Measurements from ENCODE around the gene POU4F2.

Gene POU4F2, protein sequence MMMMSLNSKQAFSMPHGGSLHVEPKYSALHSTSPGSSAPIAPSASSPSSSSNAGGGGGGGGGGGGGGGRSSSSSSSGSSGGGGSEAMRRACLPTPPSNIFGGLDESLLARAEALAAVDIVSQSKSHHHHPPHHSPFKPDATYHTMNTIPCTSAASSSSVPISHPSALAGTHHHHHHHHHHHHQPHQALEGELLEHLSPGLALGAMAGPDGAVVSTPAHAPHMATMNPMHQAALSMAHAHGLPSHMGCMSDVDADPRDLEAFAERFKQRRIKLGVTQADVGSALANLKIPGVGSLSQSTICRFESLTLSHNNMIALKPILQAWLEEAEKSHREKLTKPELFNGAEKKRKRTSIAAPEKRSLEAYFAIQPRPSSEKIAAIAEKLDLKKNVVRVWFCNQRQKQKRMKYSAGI

DNA sequence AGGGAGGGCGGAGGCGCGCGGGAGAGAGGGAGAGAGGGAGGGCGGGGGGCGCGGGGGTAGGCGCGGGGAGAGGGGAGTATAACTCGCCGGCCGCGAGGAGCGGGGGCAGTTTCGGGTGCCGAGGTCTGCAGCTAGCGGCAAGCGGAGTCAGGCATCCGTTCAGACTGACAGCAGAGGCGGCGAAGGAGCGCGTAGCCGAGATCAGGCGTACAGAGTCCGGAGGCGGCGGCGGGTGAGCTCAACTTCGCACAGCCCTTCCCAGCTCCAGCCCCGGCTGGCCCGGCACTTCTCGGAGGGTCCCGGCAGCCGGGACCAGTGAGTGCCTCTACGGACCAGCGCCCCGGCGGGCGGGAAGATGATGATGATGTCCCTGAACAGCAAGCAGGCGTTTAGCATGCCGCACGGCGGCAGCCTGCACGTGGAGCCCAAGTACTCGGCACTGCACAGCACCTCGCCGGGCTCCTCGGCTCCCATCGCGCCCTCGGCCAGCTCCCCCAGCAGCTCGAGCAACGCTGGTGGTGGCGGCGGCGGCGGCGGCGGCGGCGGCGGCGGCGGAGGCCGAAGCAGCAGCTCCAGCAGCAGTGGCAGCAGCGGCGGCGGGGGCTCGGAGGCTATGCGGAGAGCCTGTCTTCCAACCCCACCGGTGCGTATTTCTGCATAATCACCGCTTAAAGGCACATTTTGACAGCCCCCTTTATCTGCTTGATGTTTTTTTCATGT, at the start of gene POU4F2:
Gene POU4F2 (plus strand): TSS at position 108 of the 720 bp plus-strand sequence. CDS start 248 bp downstream, at position 356.
- no peak for DNase-seq (ENCODE audit: low spot score)

DNA sequence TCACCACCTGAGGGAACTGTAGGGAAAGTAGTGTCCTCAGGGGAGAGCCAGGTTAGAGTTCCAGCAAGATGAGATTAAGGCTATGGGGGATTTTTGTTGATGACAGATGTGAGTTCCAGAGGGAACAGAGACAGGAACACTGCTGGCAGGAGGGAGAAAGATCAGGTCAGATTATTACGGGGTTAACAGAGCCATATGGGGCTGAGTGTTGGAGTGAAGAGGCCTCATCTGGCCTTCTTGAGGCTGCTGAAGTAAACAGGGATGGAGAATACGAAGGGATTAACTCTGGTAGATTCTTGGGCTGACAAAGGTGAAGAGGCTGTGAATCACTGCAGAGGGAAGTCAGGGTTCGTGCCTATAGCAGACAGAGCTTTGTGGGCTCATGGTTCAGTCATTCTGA, 47.9 kb upstream of the POU4F2 start:
- DNase-seq (ENCODE audit: low spot score), result no peak

DNA sequence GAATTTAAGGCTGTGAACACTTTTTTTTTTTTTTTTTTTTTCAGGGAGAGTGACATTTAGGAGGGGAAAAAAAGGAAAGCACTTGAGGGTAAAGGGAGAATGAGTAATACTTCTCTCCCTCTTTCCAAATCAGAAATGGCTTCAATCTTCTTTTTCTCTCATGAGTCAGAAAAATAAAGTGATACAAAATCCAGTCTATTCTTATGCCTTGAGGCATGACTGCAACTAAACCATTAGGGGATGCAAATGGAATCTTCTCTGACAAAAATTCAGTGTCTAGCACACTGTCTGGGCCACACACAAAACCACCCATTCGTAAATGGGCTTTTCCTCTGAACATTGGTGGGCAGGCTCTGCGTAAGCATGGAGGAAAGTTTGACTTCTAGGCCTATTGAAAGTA, 46.7 kb upstream of the POU4F2 start:
- no peak for DNase-seq (ENCODE audit: low spot score)

DNA sequence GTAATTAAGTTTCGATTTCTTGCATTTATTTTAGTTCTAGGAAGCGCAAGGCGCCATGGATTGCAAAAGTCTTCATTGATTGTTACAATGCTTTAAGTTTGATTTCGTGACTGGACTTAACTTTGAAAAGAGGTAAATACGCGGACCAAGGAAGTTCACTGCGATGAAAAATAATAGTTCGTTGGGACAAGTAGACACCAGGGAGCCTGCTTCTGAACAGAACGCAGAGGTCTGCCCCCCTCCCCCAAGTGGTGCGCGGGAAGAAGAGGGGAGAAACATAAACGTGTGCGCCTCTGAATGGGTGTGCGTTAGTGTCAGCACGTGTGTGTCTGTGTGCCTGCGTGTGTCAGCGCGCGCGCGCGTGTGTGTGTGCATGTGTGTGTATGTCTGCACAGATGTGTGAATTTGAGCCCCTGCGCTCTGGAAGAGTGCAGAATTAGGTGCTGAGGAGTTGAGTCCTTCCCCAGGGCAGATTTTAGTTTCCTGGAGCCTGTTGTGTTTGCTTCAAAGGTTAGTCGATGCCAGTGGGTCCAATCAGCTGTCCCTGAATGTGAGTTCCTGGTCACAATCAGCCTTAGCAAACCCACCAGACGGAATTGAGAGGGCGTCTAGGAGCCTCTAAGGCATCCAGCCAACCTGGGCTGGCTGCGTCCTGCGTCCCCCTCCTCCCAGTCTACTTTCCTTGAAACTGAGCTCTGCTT, 5.8 kb upstream of the POU4F2 start:
- DNase-seq (ENCODE audit: low spot score), result no peak

DNA sequence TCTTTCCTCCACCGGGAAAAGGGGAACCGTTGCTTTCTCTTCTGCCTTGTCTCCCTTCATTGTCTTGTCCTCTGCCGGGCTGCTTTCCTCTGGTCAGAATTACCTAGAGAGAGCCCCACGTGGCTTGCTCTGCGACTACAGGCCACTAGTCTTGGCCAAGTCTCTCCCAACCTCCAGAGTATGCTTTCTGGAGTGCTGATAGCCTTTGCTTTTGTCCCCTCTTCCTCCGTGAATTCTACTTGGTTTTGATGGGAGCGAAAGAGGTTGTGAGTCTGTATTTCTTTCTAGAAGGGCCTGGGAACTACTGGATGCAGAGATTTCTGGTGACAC, 5.3 kb upstream of the POU4F2 start:
- no peak for DNase-seq (ENCODE audit: low spot score)

DNA sequence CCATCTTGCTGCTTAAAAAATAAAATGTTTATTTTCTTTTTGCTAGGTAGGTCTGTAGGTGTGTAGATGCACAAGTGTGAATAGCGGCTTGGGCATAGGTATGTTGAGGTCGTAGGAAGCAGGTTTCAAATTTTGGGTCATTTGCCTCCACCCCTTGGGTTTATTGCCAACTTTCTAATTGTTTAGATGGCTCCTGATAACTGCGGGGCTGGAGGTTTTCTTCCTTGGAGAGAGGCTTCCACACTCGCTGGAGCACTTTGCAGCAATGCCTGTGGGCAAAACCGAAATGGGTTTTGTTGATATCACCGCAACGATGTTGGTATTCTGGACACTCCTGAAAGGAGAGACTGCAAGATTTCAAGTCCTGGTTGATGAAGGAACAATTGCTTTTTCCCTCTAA, 3.9 kb upstream of the POU4F2 start:
- DNase-seq (ENCODE audit: low spot score), result no peak

DNA sequence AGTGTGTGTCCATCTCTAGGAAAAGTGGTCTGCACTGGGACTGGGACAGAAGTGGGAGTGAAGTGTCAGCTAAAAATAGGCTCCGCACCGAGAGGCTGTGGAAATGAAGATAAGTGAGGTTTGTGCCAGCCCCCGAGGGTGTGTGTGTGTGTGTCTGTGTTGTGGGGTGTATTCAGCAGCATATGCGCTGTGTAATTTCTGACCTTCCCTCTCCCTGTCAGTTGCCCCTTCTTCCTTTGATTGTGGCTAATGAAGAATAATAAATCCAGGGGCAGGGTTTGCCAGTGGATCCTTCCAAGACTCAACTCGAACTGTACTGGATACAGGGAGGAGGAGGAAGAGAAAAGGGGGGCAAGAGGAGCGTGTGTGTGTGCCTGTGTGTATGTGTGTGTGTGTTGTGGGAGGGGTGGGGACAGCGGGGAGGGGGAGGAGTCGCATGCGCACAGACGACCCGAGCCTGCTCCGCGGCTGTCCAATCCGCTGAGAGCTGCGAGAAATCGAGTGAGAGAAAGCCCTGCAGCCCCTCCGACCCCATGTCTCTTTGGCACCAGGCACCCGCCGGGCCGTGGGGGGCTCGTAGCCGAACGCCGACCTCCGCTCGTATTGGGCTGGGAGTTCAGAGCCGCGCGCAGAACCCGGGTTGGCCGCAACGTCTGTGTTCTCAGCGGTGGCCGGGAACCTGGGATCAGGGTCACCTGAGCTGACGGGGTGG, 916 bp upstream of the POU4F2 start:
- no peak for DNase-seq (ENCODE audit: low spot score)

DNA sequence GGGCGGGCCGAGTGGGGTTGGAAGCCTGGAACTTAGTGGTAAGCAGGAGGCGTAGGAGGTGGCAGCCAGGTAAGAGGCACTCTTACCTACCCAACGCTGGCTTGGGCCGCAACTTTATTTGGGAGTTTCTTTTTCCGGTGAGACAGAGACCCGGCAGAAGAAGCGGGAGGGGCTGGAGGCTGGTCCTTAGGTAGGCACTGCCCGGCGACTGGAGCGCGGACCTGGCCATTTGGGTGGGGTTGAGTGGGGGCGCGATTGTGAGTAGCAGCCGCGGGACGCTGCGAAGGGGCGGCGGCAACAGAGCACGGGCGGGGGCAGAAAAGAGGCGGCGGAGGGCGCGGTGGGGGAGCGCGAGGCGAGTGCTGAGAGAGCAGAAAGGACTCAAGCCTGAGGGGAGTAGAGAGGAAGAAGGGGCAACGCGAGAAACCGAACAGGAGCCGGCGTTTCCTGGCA, 334 bp upstream of the POU4F2 start:
- no peak for DNase-seq (ENCODE audit: low spot score)

DNA sequence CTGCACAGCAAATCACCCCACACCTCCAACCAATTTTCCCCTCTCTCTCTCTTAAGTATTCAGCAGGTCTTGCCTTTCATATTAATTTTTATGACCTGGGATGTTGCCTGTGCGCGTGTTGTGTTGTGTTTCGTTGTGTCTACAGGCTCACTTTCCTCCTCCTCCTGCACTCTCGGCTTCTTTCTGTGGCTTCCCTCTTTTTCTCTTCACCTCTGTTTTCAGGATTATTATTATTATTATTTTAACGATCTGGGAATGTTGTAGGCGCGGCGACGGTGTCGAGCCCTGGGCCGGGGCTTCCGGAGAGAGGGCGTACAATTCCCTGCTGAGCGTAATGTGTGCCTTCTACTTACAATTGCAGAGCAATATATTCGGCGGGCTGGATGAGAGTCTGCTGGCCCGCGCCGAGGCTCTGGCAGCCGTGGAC, 826 bp downstream of the POU4F2 start:
- DNase-seq (ENCODE audit: low spot score), result no peak

DNA sequence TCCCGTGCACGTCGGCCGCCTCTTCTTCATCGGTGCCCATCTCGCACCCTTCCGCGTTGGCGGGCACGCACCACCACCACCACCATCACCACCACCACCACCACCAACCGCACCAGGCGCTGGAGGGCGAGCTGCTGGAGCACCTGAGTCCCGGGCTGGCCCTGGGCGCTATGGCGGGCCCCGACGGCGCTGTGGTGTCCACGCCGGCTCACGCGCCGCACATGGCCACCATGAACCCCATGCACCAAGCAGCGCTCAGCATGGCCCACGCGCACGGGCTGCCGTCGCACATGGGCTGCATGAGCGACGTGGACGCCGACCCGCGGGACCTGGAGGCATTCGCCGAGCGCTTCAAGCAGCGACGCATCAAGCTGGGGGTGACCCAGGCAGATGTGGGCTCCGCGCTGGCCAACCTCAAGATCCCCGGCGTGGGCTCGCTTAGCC, 1.4 kb downstream of the POU4F2 start:
- DNase-seq (ENCODE audit: low spot score), result no peak

DNA sequence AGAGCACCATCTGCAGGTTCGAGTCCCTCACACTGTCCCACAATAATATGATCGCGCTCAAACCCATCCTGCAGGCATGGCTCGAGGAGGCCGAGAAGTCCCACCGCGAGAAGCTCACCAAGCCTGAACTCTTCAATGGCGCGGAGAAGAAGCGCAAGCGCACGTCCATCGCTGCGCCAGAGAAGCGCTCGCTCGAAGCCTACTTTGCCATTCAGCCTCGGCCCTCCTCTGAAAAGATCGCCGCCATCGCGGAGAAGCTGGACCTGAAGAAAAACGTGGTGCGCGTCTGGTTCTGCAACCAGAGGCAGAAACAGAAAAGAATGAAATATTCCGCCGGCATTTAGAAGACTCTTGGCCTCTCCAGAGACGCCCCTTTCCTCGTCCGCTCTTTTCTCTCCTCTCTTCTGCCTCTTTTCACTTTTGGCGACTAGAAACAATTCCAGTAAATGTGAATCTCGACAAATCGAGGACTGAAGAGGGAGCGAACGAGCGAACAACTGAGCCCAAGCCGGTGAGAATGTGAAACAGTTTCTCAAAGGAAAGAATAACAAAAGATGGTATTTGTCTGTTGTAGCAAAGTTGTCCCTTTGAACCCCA, 1.9 kb downstream of the POU4F2 start:
- no peak for DNase-seq (ENCODE audit: low spot score)

DNA sequence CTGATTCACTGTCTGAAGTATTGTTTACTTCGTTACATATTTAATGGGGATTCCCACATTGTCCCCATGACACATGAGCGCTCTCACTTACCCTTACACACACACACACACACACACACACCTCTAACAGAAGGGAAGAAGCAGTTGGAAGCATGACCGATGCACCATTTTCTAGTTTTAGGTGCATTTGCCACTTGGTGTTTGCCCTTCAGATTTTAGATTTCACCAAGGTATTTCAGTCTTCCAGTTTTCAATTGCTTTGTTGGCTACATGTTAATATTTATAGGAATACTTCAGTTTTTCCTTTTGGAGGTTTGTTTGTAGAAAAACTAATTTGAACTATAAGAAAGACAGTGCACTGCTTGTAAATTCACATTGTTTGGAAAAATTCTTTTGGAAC, 3.1 kb downstream of the POU4F2 start:
- no peak for DNase-seq (ENCODE audit: low spot score)

DNA sequence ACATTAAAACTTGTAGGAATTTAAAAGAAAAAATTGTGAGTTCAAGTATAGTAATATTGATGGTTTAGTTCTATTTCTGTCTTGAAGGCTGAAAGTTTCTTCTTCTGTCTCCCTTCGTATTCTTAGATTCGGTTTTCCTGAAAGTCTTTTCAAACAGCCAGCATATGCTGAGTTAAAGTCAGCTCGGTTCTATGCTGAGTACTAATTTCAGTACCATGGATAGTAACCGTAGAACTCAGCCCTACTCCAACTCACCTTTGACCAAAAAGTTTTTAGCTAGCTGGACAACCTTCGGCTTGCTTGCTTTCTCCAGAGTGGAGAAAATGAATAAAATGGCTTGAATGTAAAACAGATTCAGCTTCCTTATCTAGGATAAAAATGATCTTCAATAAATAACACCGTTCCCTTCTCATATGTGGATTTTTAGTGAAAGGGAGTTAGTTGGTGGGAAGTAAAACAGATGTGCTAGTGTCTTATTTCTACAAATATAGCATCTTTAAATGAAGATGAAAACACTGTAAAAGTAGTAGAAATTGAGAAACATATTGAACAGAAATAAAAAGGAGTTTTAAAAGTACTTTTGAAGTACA, 5.2 kb downstream of the POU4F2 start:
- no peak for DNase-seq (ENCODE audit: low spot score)

DNA sequence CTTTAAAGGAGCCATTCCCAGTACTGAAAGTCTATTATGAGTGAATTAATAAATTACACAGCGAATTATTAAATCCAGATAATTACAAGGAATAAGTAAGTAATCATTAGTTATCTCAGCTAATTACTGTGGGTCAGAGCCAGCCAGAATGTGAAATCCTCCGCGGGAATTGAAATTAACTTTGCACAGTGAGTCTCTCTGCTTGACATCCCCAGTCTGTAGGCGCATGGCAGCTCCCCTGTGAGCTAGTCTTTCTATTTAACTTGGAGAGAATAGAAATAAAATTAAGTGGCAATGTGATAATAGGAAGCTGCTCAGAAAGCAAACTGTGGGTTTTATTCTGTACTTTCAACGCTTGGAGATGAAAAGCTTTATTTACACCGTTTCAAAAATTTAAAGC, 7.2 kb downstream of the POU4F2 start:
- no peak for DNase-seq (ENCODE audit: low spot score)

DNA sequence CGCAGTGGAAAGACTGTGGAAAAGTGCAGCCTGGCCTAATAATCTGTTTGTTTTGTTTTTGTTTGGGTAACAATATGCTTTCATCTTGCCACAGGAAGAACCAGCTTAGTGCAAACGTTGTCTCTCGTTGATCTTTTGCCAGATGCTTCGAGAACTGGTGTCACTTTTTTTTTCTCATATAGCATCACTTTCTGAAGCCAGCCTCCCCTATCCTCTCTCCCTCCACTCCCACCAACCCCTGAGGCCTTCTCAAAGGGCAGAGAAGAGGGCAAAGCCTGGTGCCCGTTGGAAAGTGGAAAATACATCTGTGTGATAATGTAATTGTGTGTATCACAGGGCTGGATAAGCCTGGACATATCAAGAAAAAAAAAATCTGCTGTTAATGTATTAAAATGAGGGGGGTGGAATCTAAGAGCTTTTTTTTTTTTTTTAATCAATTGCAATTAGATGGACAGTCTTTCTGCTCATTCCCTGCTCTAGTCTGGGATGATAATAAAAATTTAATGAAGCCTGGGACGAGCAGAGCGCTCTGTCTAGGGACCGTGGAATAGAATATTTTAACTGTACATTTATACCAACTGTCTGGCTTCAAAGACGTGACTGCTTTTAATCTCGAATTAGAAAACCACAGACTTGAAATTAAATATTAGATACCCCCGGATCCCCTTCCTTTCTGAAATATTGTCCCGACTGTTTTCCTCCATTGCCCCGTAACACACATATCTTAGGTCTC, 8.1 kb downstream of the POU4F2 start:
- DNase-seq (ENCODE audit: low spot score), result no peak

DNA sequence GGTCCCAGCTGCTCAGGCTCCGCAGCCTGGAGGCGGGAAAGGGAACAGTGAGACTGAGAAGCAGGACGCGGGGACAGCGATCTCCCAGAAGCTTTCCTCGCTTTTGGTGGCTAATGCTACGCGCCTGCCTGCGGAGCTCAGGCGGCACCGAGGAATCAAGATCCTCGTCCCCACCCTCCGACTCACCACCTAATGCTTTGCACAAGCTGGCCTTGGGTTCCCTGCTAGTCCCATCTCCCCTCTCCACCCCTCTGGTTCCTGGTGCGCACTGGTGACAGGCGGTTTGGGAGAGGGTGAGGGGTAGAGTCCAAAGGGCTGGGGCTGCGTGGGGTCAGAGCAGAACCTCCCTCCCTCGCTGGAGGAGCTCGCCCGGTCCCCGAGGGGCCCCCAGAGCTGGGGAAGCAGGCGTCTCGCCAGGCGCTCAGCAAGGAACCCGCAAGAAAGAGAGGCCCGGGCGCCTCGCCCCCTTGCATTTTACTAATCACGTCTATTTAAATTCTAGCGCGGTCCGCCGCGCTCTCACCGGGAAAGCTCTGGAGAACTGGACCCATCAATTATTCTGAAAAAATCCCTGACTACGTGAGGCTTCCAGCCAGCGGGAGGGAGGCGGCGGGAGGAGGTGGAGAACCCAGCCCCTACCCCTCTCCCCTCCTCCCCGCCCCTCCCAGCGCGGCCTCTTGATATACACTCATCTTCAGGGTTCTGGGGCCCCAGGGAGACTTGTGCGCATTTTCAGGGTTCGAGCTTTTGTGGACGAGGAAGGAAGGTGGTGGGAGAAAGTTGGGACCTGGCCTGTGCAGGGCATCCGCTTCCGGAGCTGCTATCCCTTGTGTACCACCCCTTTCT, 9.1 kb downstream of the POU4F2 start:
- DNase-seq (ENCODE audit: low spot score), result no peak

DNA sequence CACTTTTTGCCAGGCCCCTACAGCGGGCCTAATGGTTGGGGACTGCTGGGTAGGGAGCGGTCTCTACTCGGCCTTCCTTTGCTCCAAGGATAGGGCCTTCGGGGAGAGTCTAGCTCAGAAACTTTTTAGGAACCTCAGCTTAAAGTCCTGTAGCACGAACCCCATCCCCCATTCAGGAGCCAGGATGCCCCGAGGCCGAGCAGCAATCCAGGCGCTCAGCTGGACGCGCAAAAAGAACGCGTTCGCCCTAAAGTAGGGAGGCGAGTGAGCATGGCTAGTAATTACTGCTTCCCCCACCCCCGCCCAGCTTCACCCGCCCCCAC, 9.7 kb downstream of the POU4F2 start:
- no peak for DNase-seq (ENCODE audit: low spot score)

DNA sequence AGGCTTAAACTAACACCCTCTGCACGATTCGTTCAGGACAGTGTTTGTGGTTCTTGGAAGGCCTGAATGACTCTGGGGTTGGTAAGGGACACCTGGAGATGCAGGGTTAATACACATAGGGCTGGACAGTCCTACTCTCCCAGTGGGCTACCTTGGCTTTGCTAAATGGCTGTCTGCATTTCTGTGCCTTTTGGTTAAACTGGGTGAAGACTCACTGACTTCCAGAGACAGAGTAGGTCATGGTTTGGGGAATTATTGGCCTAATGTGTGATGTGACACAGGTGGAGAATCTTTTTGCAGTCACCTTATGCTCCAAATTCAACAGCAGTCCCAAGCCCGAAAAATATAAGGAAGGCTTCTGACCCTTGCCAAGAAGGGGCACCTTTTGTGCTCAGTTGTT, 10.5 kb downstream of the POU4F2 start:
- no peak for DNase-seq (ENCODE audit: low spot score)

DNA sequence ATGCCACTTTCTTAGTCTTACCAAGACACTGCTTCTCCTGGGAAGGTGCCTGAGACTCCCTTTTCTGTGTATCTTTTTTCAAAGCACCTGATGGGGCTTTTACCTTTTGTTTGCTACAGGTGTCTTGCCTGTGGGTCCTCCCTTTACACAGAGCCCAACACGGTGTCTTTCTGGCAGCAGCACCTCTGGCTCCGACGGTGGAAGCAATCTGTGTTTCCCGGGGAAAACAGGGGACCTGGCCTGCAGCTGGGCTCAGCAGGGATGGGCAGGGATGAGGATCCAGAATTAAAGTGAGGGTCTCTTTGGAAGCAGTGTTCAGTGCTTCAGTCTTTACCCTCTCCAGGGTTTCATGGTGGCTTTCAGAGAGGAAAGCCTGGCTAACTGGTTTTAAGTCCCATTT, 11.3 kb downstream of the POU4F2 start:
- DNase-seq (ENCODE audit: low spot score), result no peak
